Activated CD8-positive, alpha-beta T cell treated with anti-CD3 and anti-CD28 coated beads for 36 hours (primary cell): Measurements from ENCODE around the gene CYP26C1. TPM values are rescaled to one million over a fixed set of nuclear protein-coding genes. Genes with fewer than 3 reads are reported as not detected.

Source experiments
- ATAC-seq: fragments of 200-7000 bp; cut with Tn5 transposase; one replicate; pipeline ENCODE4 v1.10.0; 2021; ENCODE audit warnings: mild to moderate bottlenecking, moderate library complexity
- CTCF ChIA-PET: fragments of 350-600 bp; sonication (Branson Sonifier 250); formaldehyde crosslinking; loops from one replicate; lab custom pipeline; 2021; ENCODE audit warnings: antibody characterized with exemption; lab: Charles Lee
- POLR2A ChIA-PET: fragments of 350-600 bp; sonication (Branson Sonifier 250); formaldehyde crosslinking; loops from one replicate; lab custom pipeline; 2021; ENCODE audit warnings: antibody characterized with exemption; lab: Charles Lee
- DNase-seq: peaks from one replicate; pipeline ENCODE4 v3.0.0-alpha.2; 2020
- H3K27ac Mint-ChIP-seq: one replicate; pipeline ENCODE4 v1.8.0; 2021; ENCODE audit warnings: mild to moderate bottlenecking, mixed read lengths
- H3K27me3 Mint-ChIP-seq: one replicate; pipeline ENCODE4 v1.8.0; 2021; ENCODE audit warnings: mixed read lengths
- H3K36me3 Mint-ChIP-seq: one replicate; pipeline ENCODE4 v1.8.0; 2021; ENCODE audit warnings: low read depth, mixed read lengths
- H3K4me1 Mint-ChIP-seq: one replicate; pipeline ENCODE4 v1.8.0; 2021; ENCODE audit warnings: low read depth, mixed read lengths
- H3K4me3 Mint-ChIP-seq: one replicate; pipeline ENCODE4 v1.8.0; 2021; ENCODE audit warnings: mild to moderate bottlenecking, moderate library complexity, mixed read lengths
- H3K9me3 Mint-ChIP-seq: one replicate; pipeline ENCODE4 v1.8.0; 2021; ENCODE audit warnings: mixed read lengths
- intact Hi-C: fragments of 100-400 bp; cut with micrococcal nuclease; formaldehyde crosslinking; loops from one replicate; pipeline ENCODE4 v1.10.0; 2022
- total RNA-seq, 2 experiments: library from RNA; stranded (reverse); gene quantifications; one replicate each; pipeline ENCODE4 v1.2.3, GENCODE V29; 2021
- TF ChIP-seq, protein P1 (sequence below): fragments of 200-600 bp; IDR thresholded peaks from one replicate; pipeline ENCODE4 v1.8.0; 2022; ENCODE audit warnings: antibody characterized with exemption, mild to moderate bottlenecking

Gene CYP26C1
- total RNA-seq, 2 experiments from 2014 or later: not detected

DNA sequence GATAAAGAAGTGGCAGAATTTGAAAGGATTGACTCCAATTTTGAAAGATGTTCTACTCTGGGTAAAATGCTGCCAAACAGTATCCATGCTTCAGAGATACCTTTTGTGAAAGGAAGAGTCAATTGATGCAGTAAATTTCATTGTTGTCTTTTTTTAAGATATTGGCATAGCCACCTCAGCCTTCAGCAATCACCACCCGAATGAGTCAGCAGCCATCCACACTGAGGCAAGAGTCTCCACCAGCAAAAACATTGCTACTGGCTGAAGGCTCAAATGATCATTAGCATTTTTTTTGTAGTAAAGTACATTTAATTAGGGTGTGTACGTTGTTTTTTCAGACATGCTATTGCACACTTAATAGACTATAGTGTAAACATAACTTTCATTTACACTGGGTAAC lies 31.7 kb upstream of the CYP26C1 start:
- DNase-seq (no peak), ATAC-seq (no peak)
- Mint-ChIP-seq H3K9me3 (no peaks in the 10 kb centered on the region), H3K4me1 (no peaks in the 10 kb centered on the region), H3K27ac (no peak overlapping the region), H3K4me3 (no peak overlapping the region), H3K27me3 (no peaks in the 10 kb centered on the region), H3K36me3 (peaks cover 2% of the 10 kb centered on the region)
- POLR2A ChIA-PET: no interaction called here
- CTCF ChIA-PET: no interaction called here
- TF ChIP-seq, protein P1, sequence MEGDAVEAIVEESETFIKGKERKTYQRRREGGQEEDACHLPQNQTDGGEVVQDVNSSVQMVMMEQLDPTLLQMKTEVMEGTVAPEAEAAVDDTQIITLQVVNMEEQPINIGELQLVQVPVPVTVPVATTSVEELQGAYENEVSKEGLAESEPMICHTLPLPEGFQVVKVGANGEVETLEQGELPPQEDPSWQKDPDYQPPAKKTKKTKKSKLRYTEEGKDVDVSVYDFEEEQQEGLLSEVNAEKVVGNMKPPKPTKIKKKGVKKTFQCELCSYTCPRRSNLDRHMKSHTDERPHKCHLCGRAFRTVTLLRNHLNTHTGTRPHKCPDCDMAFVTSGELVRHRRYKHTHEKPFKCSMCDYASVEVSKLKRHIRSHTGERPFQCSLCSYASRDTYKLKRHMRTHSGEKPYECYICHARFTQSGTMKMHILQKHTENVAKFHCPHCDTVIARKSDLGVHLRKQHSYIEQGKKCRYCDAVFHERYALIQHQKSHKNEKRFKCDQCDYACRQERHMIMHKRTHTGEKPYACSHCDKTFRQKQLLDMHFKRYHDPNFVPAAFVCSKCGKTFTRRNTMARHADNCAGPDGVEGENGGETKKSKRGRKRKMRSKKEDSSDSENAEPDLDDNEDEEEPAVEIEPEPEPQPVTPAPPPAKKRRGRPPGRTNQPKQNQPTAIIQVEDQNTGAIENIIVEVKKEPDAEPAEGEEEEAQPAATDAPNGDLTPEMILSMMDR: no peak
- intact Hi-C loops: no loop called here

DNA sequence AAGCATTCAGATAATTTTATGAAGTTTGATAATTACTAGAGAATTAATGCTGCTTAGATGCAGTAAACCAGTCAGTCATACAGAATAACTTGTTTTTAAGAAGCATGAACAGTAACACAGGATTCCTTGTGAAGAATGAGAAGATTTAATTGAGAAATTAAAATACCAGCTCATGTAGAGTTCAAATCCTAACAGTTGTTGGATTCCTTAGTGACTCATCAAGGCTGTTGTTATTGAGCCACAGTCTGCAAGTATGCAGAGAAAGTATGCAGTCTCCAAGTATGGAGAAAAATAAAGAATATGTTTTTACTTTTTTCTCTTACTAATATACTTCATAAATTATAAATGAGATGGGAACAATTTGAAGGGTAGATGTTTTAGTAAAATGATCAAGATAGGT lies 30.2 kb upstream of the CYP26C1 start:
- Mint-ChIP-seq H3K4me1 (no peaks in the 10 kb centered on the region), H3K36me3 (peaks cover 2% of the 10 kb centered on the region), H3K27me3 (no peaks in the 10 kb centered on the region), H3K9me3 (no peaks in the 10 kb centered on the region), H3K27ac (no peak overlapping the region), H3K4me3 (no peak overlapping the region)
- no peak for ATAC-seq
- ChIA-PET POLR2A (no interaction called here), CTCF (interaction anchor here (0.6 kb wide), 1 partner anchor 18 kb away, joined by 3 read pairs; no protein-coding TSS in a partner anchor)
- TF ChIP-seq, protein P1: no peak
- DNase-seq: no peak
- intact Hi-C loops: no loop called here

DNA sequence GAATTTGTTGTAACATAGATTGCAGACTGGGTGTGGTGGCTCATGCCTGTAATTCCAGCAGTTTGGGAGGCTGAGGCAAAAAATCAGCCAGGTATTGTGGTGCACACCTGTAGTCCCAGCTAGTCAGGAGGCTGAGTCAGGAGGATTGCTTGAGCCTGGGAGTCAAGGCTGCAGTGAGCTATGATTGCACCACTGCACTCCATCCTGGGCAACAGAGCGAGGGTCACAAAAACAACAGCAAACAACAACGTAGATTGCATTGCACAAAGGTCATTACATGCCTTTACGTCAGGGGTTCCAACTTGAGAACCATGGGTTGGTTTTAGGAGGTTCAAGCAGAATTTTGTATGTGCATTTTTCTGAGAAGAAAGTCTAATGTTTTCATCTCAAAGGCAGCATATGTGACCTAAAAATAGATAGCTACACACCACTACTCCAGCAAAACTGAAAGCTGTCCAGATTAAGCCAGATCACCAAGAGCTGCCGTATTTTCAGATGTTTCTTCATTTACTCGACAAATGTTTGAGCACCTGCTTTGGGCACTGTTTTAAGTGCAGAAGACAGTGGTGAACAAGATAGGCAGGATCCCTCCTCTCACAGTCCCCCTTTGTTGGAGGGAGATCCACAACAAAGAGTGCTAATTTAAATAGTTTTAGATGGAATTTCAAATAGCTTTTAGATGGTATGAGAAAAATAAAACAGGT lies 28.3 kb upstream of the CYP26C1 start:
- CTCF ChIA-PET: interaction anchor here (1.1 kb wide), 1 partner anchor 19 kb away, joined by 3 read pairs; no protein-coding TSS in a partner anchor
- intact Hi-C loops: no loop called here
- ATAC-seq: no peak
- no peak overlapping the region for H3K4me3 Mint-ChIP-seq
- no peaks in the 10 kb centered on the region for H3K36me3 Mint-ChIP-seq
- no peaks in the 10 kb centered on the region for H3K4me1 Mint-ChIP-seq
- H3K27me3 Mint-ChIP-seq: no peaks in the 10 kb centered on the region
- H3K27ac Mint-ChIP-seq: no peak overlapping the region
- no peaks in the 10 kb centered on the region for H3K9me3 Mint-ChIP-seq
- POLR2A ChIA-PET: no interaction called here
- no peak for DNase-seq
- TF ChIP-seq, protein P1: no peak

DNA sequence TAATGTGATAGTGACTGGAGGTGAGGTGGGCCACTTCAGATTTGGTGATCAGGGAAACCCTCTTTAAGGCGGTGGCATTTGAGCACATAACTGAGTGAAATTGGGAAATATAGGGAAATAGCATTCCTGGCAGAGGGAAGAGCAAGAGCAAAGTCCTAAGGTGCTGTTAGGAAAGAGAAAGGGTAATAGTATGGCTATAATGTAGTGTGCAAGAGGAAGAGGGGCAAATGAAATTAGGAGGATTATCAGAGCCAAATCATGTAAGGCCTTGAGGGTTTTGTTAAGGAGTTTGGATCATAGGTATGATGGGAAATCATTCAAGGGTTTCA lies 27.8 kb upstream of the CYP26C1 start:
- no peaks in the 10 kb centered on the region for H3K36me3 Mint-ChIP-seq
- intact Hi-C loops: no loop called here
- no peaks in the 10 kb centered on the region for H3K4me1 Mint-ChIP-seq
- ATAC-seq (no peak), DNase-seq (no peak)
- ChIA-PET CTCF (interaction anchor here (1.1 kb wide), 1 partner anchor 20 kb away, joined by 3 read pairs; no protein-coding TSS in a partner anchor), POLR2A (no interaction called here)
- no peaks in the 10 kb centered on the region for H3K27me3 Mint-ChIP-seq
- no peak overlapping the region for H3K4me3 Mint-ChIP-seq
- no peak overlapping the region for H3K27ac Mint-ChIP-seq
- no peaks in the 10 kb centered on the region for H3K9me3 Mint-ChIP-seq
- TF ChIP-seq, protein P1: no peak

DNA sequence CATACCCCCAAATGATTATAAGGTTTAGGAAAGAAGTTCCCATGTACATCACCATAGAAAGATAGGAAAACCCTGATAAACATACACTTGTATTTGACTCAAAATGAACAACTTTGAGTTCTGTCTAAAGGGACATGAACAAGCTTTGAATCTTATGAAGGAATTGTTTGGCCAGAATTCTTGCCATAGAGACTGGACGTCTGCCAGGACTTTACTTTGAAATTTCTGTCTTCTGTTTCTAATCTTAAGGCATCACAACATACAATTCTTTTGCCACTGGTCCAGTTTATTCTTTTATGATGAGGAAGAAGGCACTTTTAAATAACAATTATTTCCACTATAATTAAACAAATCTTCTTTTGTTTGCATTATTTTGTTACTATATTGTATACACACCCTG lies 26.2 kb upstream of the CYP26C1 start:
- Mint-ChIP-seq H3K9me3 (no peaks in the 10 kb centered on the region), H3K36me3 (no peaks in the 10 kb centered on the region), H3K4me1 (no peaks in the 10 kb centered on the region), H3K27me3 (no peaks in the 10 kb centered on the region), H3K27ac (no peak overlapping the region), H3K4me3 (no peak overlapping the region)
- ChIA-PET POLR2A (no interaction called here), CTCF (interaction anchor here (1.3 to 1.5 kb wide), 3 partner anchors 34 to 191 kb away, joined by 3 to 4 read pairs (median 3); no protein-coding TSS in a partner anchor)
- TF ChIP-seq, protein P1: no peak
- no peak for ATAC-seq
- intact Hi-C loops: no loop called here
- DNase-seq: no peak
